Mammary epithelial cell (primary cell): ENCODE data around the gene OIT3.

Experiments
- CTCF ChIP-seq, 2 donors: IDR thresholded peaks in 1 of 2; conservative IDR thresholded peaks in 1 of 2; 2 replicates each; pipeline ENCODE4 v1.5.1; 2011 to 2012; ENCODE audit warnings: inconsistent platforms in 2 of 2, low read length in 2 of 2, mild to moderate bottlenecking in 2 of 2, control low read depth in 1 of 2, low read depth in 1 of 2; ENCODE audit not compliant: insufficient read depth in 1 of 2; ENCODE audit errors: extremely low read depth in 1 of 2
- EZH2 ChIP-seq: IDR thresholded peaks from 2 replicates; pipeline ENCODE4 v1.6.1; 2012; ENCODE audit warnings: low read length, inconsistent platforms, borderline replicate concordance

- TF ChIP-seq CTCF (conservative IDR thresholded peaks at IDR 0.05 in 1 of 2, IDR thresholded peaks at IDR 0.05 in 1 of 2; ENCODE audit: extremely low read depth in 1 of 2, insufficient read depth in 1 of 2, low read depth in 1 of 2, low read length in 2 of 2): no peak
- no peak for TF ChIP-seq EZH2
These were observed 33.9 kb downstream of the OIT3 start for GRCh38 chr10:72927485-72927884.
